Spinal cord (tissue), 10 donors: ENCODE data around the gene CYB5A. TPM values are rescaled to one million over a fixed set of nuclear protein-coding genes. Genes with fewer than 3 reads are reported as not detected.

Experiments used
- DNase-seq, 6 donors: peaks; one replicate each; pipeline versions ENCODE4 v3.0.0 to v3.0.0-alpha.2; 2013 to 2015; ENCODE audit warnings: low spot score in 6 of 6, low read depth in 4 of 6
- H3K27ac ChIP-seq: one replicate; pipeline ENCODE4 v1.5.1; 2013; ENCODE audit warnings: low read depth, low read length, control low read depth
- H3K27me3 ChIP-seq: one replicate; pipeline ENCODE4 v1.6.1; 2013; ENCODE audit warnings: low read length; ENCODE audit not compliant: control insufficient read depth, insufficient read depth
- H3K36me3 ChIP-seq: one replicate; pipeline ENCODE4 v1.6.1; 2013; ENCODE audit warnings: low read length; ENCODE audit not compliant: control insufficient read depth, insufficient read depth
- H3K4me1 ChIP-seq: one replicate; pipeline ENCODE4 v1.6.1; 2013; ENCODE audit warnings: low read length; ENCODE audit not compliant: control insufficient read depth, insufficient read depth
- H3K4me3 ChIP-seq: one replicate; pipeline ENCODE4 v1.5.1; 2013; ENCODE audit warnings: low read depth, low read length, control low read depth
- H3K9me3 ChIP-seq: one replicate; pipeline ENCODE4 v1.6.1; 2013; ENCODE audit warnings: low read length; ENCODE audit not compliant: control insufficient read depth, insufficient read depth
- WGBS: methylation state at CpG from one replicate; pipeline ENCODE4 v1.1.5; 2013; ENCODE audit warnings: missing lambda C conversion rate; ENCODE audit not compliant: insufficient coverage; 5-methylcytosine and 5-hydroxymethylcytosine counted together
- polyA plus RNA-seq, 2 donors: library from polyadenylated mRNA; unstranded; fragments of 120-200 nt; gene quantifications; one replicate each; pipeline ENCODE4 v1.2.1, GENCODE V29; 2013; ENCODE audit not compliant: insufficient read length in 2 of 2
- total RNA-seq, 2 donors: library from RNA; depleted of rRNA in 1 of 2; stranded (reverse); fragments of 120-200 nt in 1 of 2; fragments of >200 nt in 1 of 2; gene quantifications; one replicate each; pipeline versions ENCODE4 v1.2.3 to v1.2.4, GENCODE V29; 2013 to 2014
- donor health status: healthy.

CYB5A gene
- total and polyA plus RNA-seq, 4 donors = 36.2 to 95.7 (median 63.4) TPM

DNA sequence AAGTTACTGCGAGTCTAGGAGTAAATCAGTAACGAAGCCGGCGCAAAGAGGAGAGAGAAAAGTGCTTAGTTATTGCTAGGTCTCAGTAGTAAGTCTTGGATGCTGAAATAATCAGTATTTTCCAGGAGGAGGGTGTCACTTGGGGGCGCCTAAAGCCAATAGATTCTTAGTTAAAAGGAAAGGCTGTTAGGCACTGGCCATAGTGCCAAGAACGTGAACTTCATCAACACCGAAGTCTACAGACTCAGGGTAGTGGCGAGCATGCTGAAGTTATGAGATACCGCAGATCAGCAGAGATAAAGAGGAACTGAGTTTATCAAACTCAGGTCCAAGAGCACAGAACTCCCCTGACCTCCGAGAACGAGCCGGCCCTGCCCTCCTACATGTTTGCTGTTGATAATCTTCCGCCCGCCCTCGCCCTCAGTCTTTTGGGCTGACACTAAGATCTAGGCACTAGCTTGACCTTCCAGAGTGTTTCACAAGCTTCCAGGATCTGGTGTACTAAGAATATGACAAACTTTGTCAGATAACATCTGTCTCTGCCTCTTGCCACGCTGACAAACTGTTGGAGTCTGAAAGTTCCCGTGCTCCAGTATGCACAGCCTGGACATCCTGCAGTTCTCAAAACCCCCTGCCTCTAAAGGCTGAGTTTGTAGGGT is 49.2 kb downstream of the CYB5A start:
- Histone ChIP-seq H3K4me3 (no peak overlapping the region), H3K9me3 (no peaks in the 10 kb centered on the region), H3K27ac (no peak overlapping the region), H3K4me1 (no peaks in the 10 kb centered on the region), H3K27me3 (no peaks in the 10 kb centered on the region), H3K36me3 (no peaks in the 10 kb centered on the region)
- no peak for DNase-seq
- WGBS = 91% methylated on average over 14 of the region's 17 CpGs

DNA sequence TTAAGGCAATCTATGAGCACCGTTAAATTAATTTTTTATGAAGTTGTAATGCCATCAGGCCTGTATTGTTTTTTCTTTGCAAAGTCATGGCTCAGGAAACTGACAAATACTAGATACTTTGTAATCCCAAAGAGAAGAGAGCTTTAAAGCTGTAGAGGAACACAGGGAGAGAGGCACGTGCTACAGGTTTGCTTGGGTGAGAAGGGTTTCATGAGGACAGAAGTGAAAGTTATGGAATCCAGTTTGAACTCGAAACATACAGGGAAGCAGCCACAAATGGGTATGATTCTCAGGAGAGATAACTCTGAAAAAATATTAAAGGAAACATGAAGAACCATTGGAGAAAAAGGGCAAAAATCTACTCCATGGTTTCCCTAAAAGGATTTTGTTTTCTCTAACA is 49.8 kb downstream of the CYB5A start:
- H3K27me3 ChIP-seq = no peaks in the 10 kb centered on the region
- DNase-seq = no peak
- 83% methylated on average over 1 of the region's 3 CpGs for WGBS
- no peaks in the 10 kb centered on the region for H3K36me3 ChIP-seq
- no peaks in the 10 kb centered on the region for H3K9me3 ChIP-seq
- H3K27ac ChIP-seq = no peak overlapping the region
- no peak overlapping the region for H3K4me3 ChIP-seq
- no peaks in the 10 kb centered on the region for H3K4me1 ChIP-seq

DNA sequence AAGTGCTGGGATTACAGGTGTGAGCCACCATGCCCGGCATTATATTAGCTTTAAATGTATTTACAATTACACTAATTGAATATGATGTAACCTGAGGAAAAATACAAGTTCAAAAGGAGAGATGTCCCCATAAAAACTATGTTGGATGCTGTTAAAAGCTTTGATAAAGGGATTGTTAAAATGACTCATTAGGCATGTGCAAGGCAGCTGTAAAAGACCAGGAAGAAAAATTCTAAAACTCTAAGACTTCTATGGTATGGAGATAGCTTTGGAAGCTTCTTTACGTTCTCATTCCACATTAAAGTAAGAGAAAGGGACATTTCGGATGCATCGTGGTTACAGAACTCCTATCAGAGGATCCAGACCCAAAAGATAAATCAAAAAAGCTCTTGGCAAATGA is 50.3 kb downstream of the CYB5A start:
- H3K4me1 ChIP-seq = no peaks in the 10 kb centered on the region
- H3K4me3 ChIP-seq = no peak overlapping the region
- no peak for DNase-seq
- H3K27ac ChIP-seq = no peak overlapping the region
- no peaks in the 10 kb centered on the region for H3K27me3 ChIP-seq
- WGBS = no CpG with 5 or more reads among the region's 4 CpGs
- H3K36me3 ChIP-seq = no peaks in the 10 kb centered on the region
- no peaks in the 10 kb centered on the region for H3K9me3 ChIP-seq

DNA sequence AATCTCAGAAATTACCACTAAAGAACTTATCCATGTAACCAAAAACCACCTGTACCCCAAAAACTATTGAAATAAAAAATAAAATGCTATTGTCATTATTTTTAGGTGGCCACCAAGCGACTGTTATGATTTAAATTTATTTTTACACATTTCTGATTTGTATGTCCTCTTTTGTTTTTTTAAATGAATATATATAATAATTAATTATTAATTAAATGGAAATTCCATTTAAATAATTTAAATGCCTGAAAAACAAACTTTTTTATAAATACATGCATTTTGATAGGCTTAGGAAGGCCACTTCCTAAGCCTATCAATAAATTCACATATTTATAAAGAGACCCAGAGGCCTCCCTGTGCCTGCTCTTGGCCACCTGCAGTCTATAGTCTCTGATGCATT is 52.2 kb downstream of the CYB5A start:
- Histone ChIP-seq H3K27ac (no peak overlapping the region), H3K27me3 (no peaks in the 10 kb centered on the region), H3K36me3 (no peaks in the 10 kb centered on the region), H3K4me1 (peaks cover 7% of the 10 kb centered on the region), H3K9me3 (no peaks in the 10 kb centered on the region), H3K4me3 (no peak overlapping the region)
- WGBS = no CpG with 5 or more reads among the region's 1 CpG
- no peak for DNase-seq

DNA sequence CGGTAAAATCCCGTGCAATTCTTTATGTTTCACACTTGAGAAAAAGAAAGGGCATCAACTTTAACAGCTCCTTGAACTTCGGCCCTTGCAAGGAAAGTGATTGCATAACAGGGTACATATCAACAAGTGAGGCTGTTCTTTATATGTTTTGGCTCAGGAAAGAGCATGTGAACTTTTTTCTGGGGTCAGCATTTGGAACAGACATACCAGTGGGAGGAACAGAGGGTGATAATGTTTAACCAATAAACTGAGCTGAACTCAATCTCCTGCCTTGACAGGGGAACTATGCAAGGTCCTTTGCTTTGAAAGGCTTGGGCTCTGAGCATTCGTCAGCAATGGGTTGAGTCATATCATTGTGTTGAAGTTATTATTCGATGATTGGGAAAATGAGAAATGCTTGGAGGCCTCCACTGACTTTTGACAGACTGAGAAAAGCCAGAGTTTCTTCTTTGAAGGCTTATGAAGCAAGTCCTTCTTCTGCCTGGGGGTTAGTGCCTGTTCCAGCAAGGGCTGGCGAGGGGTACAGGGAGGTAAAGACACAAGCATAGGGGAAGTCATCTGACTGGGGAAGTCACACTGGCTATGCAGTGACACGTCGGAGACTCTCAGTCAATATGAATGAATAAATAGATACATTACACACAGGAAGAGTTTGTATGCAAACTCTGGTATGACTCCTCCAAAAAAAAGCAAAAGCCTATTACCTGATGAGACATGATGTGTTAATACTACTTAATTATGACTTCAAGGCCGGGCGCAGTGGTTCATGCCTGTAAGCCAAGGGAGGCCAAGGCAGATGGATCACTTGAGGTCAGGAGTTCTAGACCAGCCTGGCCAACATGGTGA is 57.2 kb downstream of the CYB5A start:
- Histone ChIP-seq H3K36me3 (no peaks in the 10 kb centered on the region), H3K4me3 (no peak overlapping the region), H3K4me1 (peaks cover 7% of the 10 kb centered on the region), H3K27me3 (no peaks in the 10 kb centered on the region), H3K9me3 (no peaks in the 10 kb centered on the region), H3K27ac (peak overlapping the region; percentile 40)
- WGBS = 58% methylated on average over 5 of the region's 10 CpGs
- peak in 2 of 6 donors; percentile 5 to 51 for DNase-seq

DNA sequence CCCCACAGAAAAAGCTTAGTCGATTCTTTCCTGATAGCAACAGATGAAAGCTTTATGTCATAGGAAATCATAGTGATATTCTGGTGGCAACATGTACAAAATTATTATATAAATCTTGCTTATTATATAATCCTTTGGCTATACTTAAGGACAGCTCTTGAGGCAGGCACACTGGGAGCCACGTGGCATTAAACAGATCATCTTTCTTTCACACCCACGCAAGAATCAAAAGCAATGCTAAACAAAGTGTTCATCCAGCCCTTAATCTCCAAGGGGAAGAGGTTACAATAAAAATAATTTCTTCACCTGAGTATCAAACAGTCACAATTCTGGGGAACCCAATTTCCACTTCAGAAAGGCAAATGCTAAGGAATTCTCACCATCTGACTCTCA is 57.8 kb downstream of the CYB5A start:
- no peaks in the 10 kb centered on the region for H3K36me3 ChIP-seq
- H3K9me3 ChIP-seq = no peaks in the 10 kb centered on the region
- H3K27ac ChIP-seq = peak overlapping the region; percentile 40
- H3K4me3 ChIP-seq = no peak overlapping the region
- H3K4me1 ChIP-seq = peaks cover 7% of the 10 kb centered on the region
- no peak for DNase-seq
- 73% methylated on average over 2 of the region's 3 CpGs for WGBS
- no peaks in the 10 kb centered on the region for H3K27me3 ChIP-seq

DNA sequence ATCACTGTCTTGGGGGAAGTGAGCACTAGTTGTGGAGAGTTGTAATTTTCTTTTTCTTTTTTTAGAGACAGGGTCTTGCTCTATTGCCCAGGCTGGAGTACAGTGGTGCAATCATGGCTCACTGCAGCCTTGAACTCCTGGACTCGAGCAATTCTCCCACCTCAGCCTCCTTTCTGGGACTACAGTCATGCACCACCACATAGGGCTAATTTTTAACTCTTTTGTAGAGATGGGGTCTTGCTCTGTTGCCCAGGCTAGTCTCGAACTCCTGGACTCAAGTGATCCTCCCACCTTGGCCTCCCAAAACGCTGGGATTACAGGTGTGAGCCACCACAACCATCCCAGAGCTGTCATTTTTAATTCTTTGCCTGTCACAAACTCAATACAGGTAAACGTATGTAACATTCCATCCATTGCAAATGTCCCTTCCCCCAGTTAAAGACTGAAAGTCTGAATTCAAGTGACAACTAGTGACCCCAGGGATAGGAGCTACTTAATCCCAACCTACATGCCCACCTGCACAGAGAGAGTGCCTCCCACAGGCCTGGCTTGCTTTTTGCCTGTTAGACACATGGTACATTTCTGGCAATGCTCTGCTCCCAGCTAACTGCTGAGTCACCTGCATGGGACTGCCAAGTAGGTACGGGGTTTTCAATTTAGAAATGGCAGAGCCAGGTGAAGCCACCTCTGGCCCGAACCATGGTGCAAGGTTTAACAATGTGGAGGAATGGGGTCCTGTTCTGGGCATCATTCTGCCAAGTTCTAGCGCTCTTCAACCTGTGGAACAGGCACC is 60.6 kb downstream of the CYB5A start:
- H3K36me3 ChIP-seq = no peaks in the 10 kb centered on the region
- H3K9me3 ChIP-seq = no peaks in the 10 kb centered on the region
- peaks cover 5% of the 10 kb centered on the region for H3K4me1 ChIP-seq
- 94% methylated on average over 6 of the region's 7 CpGs for WGBS
- DNase-seq = no peak
- H3K27me3 ChIP-seq = no peaks in the 10 kb centered on the region
- H3K4me3 ChIP-seq = no peak overlapping the region
- no peak overlapping the region for H3K27ac ChIP-seq

DNA sequence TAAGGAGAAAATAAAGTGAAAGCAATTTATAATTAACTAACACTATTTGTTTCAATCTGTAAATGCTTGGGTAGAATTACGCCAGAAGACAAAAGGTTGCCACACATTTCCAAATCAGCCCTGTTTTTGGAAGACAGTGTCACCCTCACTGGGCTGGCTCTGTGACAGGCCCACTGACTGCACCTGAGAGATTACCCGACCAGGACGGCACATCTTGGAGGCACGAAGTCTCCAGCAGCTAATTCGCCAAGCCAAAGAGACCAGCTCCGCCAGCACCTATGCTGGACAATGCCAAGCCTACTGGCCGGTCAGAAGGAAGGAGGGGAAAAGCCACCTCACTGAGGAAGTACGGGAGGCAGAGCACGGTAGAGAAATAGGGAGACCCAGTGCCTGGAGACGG is 61.9 kb downstream of the CYB5A start:
- H3K9me3 ChIP-seq = no peaks in the 10 kb centered on the region
- no peaks in the 10 kb centered on the region for H3K4me1 ChIP-seq
- H3K27ac ChIP-seq = no peak overlapping the region
- no peak for DNase-seq
- no peak overlapping the region for H3K4me3 ChIP-seq
- H3K36me3 ChIP-seq = no peaks in the 10 kb centered on the region
- 85% methylated on average over 9 of the region's 10 CpGs for WGBS
- no peaks in the 10 kb centered on the region for H3K27me3 ChIP-seq

DNA sequence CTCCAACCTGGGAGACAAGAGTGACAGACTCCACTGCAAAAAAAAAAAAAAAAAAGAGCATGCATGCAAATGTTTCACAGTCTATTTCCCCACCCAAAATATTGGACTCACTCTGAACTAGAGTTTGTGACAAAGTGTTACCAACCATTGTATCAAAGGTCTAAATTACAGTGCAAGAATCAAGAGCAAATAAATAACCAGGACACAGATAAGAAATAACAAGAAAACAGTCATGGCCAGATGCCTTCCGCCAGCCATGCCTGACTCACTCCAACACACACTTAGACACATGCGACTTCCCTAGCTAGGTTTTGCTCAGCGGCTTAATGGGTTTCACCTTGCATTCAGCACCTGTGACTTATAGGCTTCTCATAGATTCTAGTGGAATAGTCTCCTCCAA is 62.8 kb downstream of the CYB5A start:
- Histone ChIP-seq H3K4me1 (no peaks in the 10 kb centered on the region), H3K27me3 (no peaks in the 10 kb centered on the region), H3K27ac (no peak overlapping the region), H3K4me3 (no peak overlapping the region), H3K36me3 (no peaks in the 10 kb centered on the region), H3K9me3 (no peaks in the 10 kb centered on the region)
- DNase-seq = no peak
- no CpG with 5 or more reads among the region's 3 CpGs for WGBS
